Measurements from ENCODE around the gene RNF130. TPM values are rescaled to one million over a fixed set of nuclear protein-coding genes. Genes with fewer than 3 reads are reported as not detected.

The RNF130 gene
- total and polyA plus RNA-seq, 2 of the 13 experiments (the other 11 are each of a cell fraction or from before 2014, with no cell fraction given), result 28.2 to 28.3 TPM

- TF ChIP-seq, protein P1, sequence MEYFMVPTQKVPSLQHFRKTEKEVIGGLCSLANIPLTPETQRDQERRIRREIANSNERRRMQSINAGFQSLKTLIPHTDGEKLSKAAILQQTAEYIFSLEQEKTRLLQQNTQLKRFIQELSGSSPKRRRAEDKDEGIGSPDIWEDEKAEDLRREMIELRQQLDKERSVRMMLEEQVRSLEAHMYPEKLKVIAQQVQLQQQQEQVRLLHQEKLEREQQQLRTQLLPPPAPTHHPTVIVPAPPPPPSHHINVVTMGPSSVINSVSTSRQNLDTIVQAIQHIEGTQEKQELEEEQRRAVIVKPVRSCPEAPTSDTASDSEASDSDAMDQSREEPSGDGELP (IDR thresholded peaks at IDR 0.05; ENCODE audit: borderline replicate concordance, low read depth), result no peak
- TF ChIP-seq ZNF737 (CRISPR knock-in tag; IDR thresholded peaks at IDR 0.05; ENCODE audit: borderline replicate concordance) (peak; percentile 94), NFYC (CRISPR knock-in tag; IDR thresholded peaks at IDR 0.05) (peak; percentile 54; the same call in 1 of the 2 replicates), RCOR2 (CRISPR knock-in tag; IDR thresholded peaks at IDR 0.05) (peak; percentile 81), DNMT3B (CRISPR knock-in tag; conservative IDR thresholded peaks at IDR 0.05) (no peak), HDAC1 (CRISPR knock-in tag; IDR thresholded peaks at IDR 0.05) (no peak; the same call in 1 of the 2 replicates), ERF (CRISPR knock-in tag; IDR thresholded peaks at IDR 0.05) (no peak), RNF2 (conservative IDR thresholded peaks at IDR 0.05; ENCODE audit: low read depth) (peak; percentile 29; the same call in 1 of the 2 replicates), ZBTB33 (CRISPR knock-in tag; IDR thresholded peaks at IDR 0.05) (peak; percentile 58; the same call in 1 of the 2 replicates), ZNF577 (CRISPR knock-in tag; IDR thresholded peaks at IDR 0.05; ENCODE audit: borderline replicate concordance, low read depth) (no peak), FLYWCH1 (CRISPR knock-in tag; IDR thresholded peaks at IDR 0.05) (0 out of 2 replicates have a peak, but pooled peaks have one; percentile 90), NAIF1 (CRISPR knock-in tag; IDR thresholded peaks at IDR 0.05; ENCODE audit: borderline replicate concordance) (peak; percentile 84; the same call in 1 of the 2 replicates), ZNF777 (CRISPR knock-in tag; IDR thresholded peaks at IDR 0.05) (no peak), ZNF704 (CRISPR knock-in tag; IDR thresholded peaks at IDR 0.05; ENCODE audit: borderline replicate concordance) (no peak), SKI (IDR thresholded peaks at IDR 0.05; ENCODE audit: partially characterized antibody) (no peak), PHF20 (CRISPR knock-in tag; IDR thresholded peaks at IDR 0.05) (no peak; the same call in 1 of the 2 replicates), IRF1 (CRISPR knock-in tag; IDR thresholded peaks at IDR 0.05; ENCODE audit: low read depth) (no peak), IKZF1 (IDR thresholded peaks at IDR 0.05) (no peak), HNRNPK (IDR thresholded peaks at IDR 0.05; ENCODE audit: low read depth, low read length, poor library complexity, severe bottlenecking) (no peak), FOSL1 (CRISPR knock-in tag; IDR thresholded peaks at IDR 0.05; ENCODE audit: borderline replicate concordance) (no peak; the same call in 1 of the 2 replicates), SPEN (CRISPR knock-in tag; IDR thresholded peaks at IDR 0.05; ENCODE audit: low read depth) (no peak; the same call in 1 of the 2 replicates), ZBTB21 (CRISPR knock-in tag; IDR thresholded peaks at IDR 0.05) (no peak), ZFP36L1 (CRISPR knock-in tag; IDR thresholded peaks at IDR 0.05) (no peak)
- TF ChIP-seq, protein P2, sequence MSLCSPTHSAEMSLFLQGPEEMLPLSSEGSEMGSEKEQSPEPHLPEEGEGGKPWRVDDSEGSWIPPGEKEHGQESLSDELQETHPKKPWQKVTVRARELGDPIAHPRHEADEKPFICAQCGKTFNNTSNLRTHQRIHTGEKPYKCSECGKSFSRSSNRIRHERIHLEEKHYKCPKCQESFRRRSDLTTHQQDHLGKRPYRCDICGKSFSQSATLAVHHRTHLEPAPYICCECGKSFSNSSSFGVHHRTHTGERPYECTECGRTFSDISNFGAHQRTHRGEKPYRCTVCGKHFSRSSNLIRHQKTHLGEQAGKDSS (CRISPR knock-in tag; IDR thresholded peaks at IDR 0.05; ENCODE audit: borderline replicate concordance, low read depth), result no peak
- TF ChIP-seq, protein P3, sequence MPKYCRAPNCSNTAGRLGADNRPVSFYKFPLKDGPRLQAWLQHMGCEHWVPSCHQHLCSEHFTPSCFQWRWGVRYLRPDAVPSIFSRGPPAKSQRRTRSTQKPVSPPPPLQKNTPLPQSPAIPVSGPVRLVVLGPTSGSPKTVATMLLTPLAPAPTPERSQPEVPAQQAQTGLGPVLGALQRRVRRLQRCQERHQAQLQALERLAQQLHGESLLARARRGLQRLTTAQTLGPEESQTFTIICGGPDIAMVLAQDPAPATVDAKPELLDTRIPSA (CRISPR knock-in tag; IDR thresholded peaks at IDR 0.05; ENCODE audit: borderline replicate concordance), result 0 out of 2 replicates have a peak, but pooled peaks have one; percentile 33
Observed at GRCh38 chr5:180072256-180072548, 643 bp upstream of the RNF130 start (continued).
